H1 (cell line): Measurements from ENCODE around the gene RABL2A. TPM values are rescaled to one million over a fixed set of nuclear protein-coding genes. Genes with fewer than 3 reads are reported as not detected.
"Not testable (repeated sequence)": the region's sequence is repeated elsewhere in the genome, so short reads cannot be mapped to it uniquely, and the experiment has no call there.

ENCODE experiments used
- CTCF ChIA-PET: fragments of 300-600 bp; sonication (Branson Sonifier 250); formaldehyde crosslinking; loops from one replicate; lab custom pipeline; 2021; ENCODE audit not compliant: partially characterized antibody; lab: Charles Lee
- POLR2A ChIA-PET: fragments of 300-600 bp; sonication (Branson Sonifier 250); formaldehyde crosslinking; loops from one replicate; lab custom pipeline; 2021; ENCODE audit warnings: inconsistent platforms; ENCODE audit not compliant: partially characterized antibody; lab: Charles Lee
- DNase-seq, 2 experiments: peaks; one replicate each; pipeline versions ENCODE4 v3.0.0 to v3.0.0-alpha.2; 2010 to 2022; ENCODE audit warnings: low spot score in 2 of 2, low read depth in 1 of 2, mixed read lengths in 1 of 2
- FAIRE-seq: peaks from 2 replicates; lab custom pipeline; 2011; peaks lifted over from hg19 to GRCh38; lab: Jason Lieb, UNC
- H2AFZ ChIP-seq: 2 replicates; pipeline ENCODE4 v1.8.1; 2012; ENCODE audit warnings: low read length, inconsistent platforms
- H2AK5ac ChIP-seq: 2 replicates; pipeline ENCODE4 v1.6.1; 2013; ENCODE audit warnings: low read depth, low read length
- H2BK120ac ChIP-seq: replicated peaks from 2 replicates; pipeline ENCODE3; 2013; ENCODE audit warnings: low read depth, low read length, inconsistent platforms
- H2BK12ac ChIP-seq: 2 replicates; pipeline ENCODE4 v1.6.1; 2013; ENCODE audit warnings: low read depth, low read length
- H2BK15ac ChIP-seq: 2 replicates; pipeline ENCODE4 v1.6.1; 2013; ENCODE audit warnings: low read length
- H2BK20ac ChIP-seq: 2 replicates; pipeline ENCODE4 v1.6.1; 2013; ENCODE audit warnings: low read length
- H2BK5ac ChIP-seq: 2 replicates; pipeline ENCODE4 v1.6.1; 2013; ENCODE audit warnings: low read depth, low read length
- H3K14ac ChIP-seq: 2 replicates; pipeline ENCODE4 v1.6.1; 2013; ENCODE audit warnings: inconsistent platforms; ENCODE audit not compliant: insufficient read length
- H3K18ac ChIP-seq: 2 replicates; pipeline ENCODE4 v1.6.1; 2013; ENCODE audit warnings: low read length; ENCODE audit errors: extremely low read depth
- H3K23ac ChIP-seq: 2 replicates; pipeline ENCODE4 v1.6.1; 2013; ENCODE audit warnings: inconsistent platforms; ENCODE audit not compliant: insufficient read length
- H3K23me2 ChIP-seq: 2 replicates; pipeline ENCODE4 v1.6.1; 2013; ENCODE audit warnings: low read depth, low read length
- H3K27ac ChIP-seq: 2 replicates; pipeline ENCODE4 v1.6.1; 2011; ENCODE audit warnings: low read depth, low read length, inconsistent platforms
- H3K27me3 ChIP-seq, 4 experiments: replicated peaks in 1 of 4; 1 replicate in 1 of 4; 2 replicates in 3 of 4; pipeline versions ENCODE4 v1.6.1 to v1.8.1; 2011 to 2013; ENCODE audit warnings: low read length in 3 of 4, mild to moderate bottlenecking in 3 of 4, inconsistent platforms in 2 of 4, mixed read lengths in 2 of 4, moderate library complexity in 1 of 4; ENCODE audit not compliant: control insufficient read depth in 3 of 4, insufficient read depth in 3 of 4; ENCODE audit errors: extremely low read depth in 1 of 4
- H3K36me3 ChIP-seq, 4 experiments: 2 replicates each; pipeline versions ENCODE4 v1.6.1 to v1.8.1; 2011 to 2013; ENCODE audit warnings: mild to moderate bottlenecking in 4 of 4, low read length in 3 of 4, moderate library complexity in 2 of 4, control low read depth in 1 of 4, inconsistent platforms in 1 of 4; ENCODE audit not compliant: insufficient read depth in 4 of 4, control insufficient read depth in 2 of 4
- H3K4ac ChIP-seq: replicated peaks from 2 replicates; pipeline ENCODE3; 2013; ENCODE audit warnings: low read length, low read depth, mixed read lengths, inconsistent platforms; ENCODE audit not compliant: insufficient read length
- H3K4me1 ChIP-seq, 4 experiments: replicated peaks in 1 of 4; 1 replicate in 1 of 4; 2 replicates in 3 of 4; pipeline versions ENCODE4 v1.6.1 to v1.8.1; 2011 to 2013; ENCODE audit warnings: low read length in 3 of 4, inconsistent platforms in 2 of 4, mixed read lengths in 1 of 4; ENCODE audit not compliant: insufficient read depth in 4 of 4, control insufficient read depth in 3 of 4
- H3K4me2 ChIP-seq, 2 experiments: 2 replicates each; pipeline versions ENCODE4 v1.6.1 to v1.8.1; 2011 to 2013; ENCODE audit warnings: low read depth in 2 of 2, low read length in 2 of 2, control low read depth in 1 of 2, inconsistent platforms in 1 of 2, mild to moderate bottlenecking in 1 of 2; ENCODE audit not compliant: insufficient read depth in 1 of 2
- H3K4me3 ChIP-seq, 4 experiments: fragments of 200-600, 300-600 bp in 1 of 4; sonication (generic), shearing (Covaris generic), sonication (Bioruptor Twin) in 1 of 4; 2 replicates each; pipeline versions ENCODE4 v1.5.1 to v1.8.1; 2011 to 2016; ENCODE audit warnings: low read length in 4 of 4, low read depth in 3 of 4, control low read depth in 2 of 4, inconsistent platforms in 2 of 4, mild to moderate bottlenecking in 2 of 4, mixed read lengths in 1 of 4, moderate library complexity in 1 of 4; ENCODE audit not compliant: insufficient read depth in 2 of 4; ENCODE audit errors: extremely low read depth in 1 of 4
- H3K56ac ChIP-seq: replicated peaks from 2 replicates; pipeline ENCODE3; 2013; ENCODE audit warnings: low read depth, mild to moderate bottlenecking, mixed read lengths, low read length, inconsistent platforms; ENCODE audit not compliant: insufficient read length
- H3K79me1 ChIP-seq: 2 replicates; pipeline ENCODE4 v1.6.1; 2013; ENCODE audit warnings: low read depth, low read length, control low read depth
- H3K79me2 ChIP-seq, 2 experiments: 2 replicates each; pipeline versions ENCODE4 v1.6.1 to v1.8.1; 2012 to 2013; ENCODE audit warnings: low read length in 2 of 2, mild to moderate bottlenecking in 2 of 2, inconsistent platforms in 1 of 2; ENCODE audit not compliant: insufficient read depth in 2 of 2, control insufficient read depth in 1 of 2
- H3K9ac ChIP-seq, 4 experiments: replicated peaks in 1 of 4; 1 replicate in 1 of 4; 2 replicates in 3 of 4; pipeline versions ENCODE4 v1.6.1 to v1.8.1; 2011 to 2013; ENCODE audit warnings: low read depth in 3 of 4, low read length in 3 of 4, control low read depth in 2 of 4, mild to moderate bottlenecking in 2 of 4, moderate library complexity in 2 of 4, inconsistent platforms in 1 of 4; ENCODE audit errors: extremely low read depth in 1 of 4
- H3K9me3 ChIP-seq, 2 experiments: 2 replicates each; pipeline versions ENCODE4 v1.6.1 to v1.8.1; 2012 to 2013; ENCODE audit warnings: mild to moderate bottlenecking in 2 of 2, moderate library complexity in 2 of 2, control low read depth in 1 of 2, inconsistent platforms in 1 of 2, low read depth in 1 of 2, low read length in 1 of 2, mixed read lengths in 1 of 2; ENCODE audit not compliant: insufficient read depth in 2 of 2
- H4K20me1 ChIP-seq, 2 experiments: replicated peaks in 1 of 2; 2 replicates each; pipeline versions ENCODE3 to v1.8.1; 2011 to 2013; ENCODE audit warnings: inconsistent platforms in 2 of 2, low read length in 2 of 2, mild to moderate bottlenecking in 1 of 2; ENCODE audit not compliant: insufficient read depth in 2 of 2, control insufficient read depth in 1 of 2
- H4K5ac ChIP-seq: 2 replicates; pipeline ENCODE4 v1.6.1; 2013; ENCODE audit warnings: low read length, low read depth, mixed read lengths, inconsistent platforms; ENCODE audit not compliant: insufficient read length
- H4K8ac ChIP-seq: 2 replicates; pipeline ENCODE4 v1.8.0; 2013; ENCODE audit warnings: mild to moderate bottlenecking, moderate library complexity, low read length, inconsistent platforms; ENCODE audit not compliant: insufficient read depth; ENCODE audit errors: extremely low read depth
- H4K91ac ChIP-seq: replicated peaks from 2 replicates; pipeline ENCODE3; 2013; ENCODE audit warnings: low read length, mixed read lengths, inconsistent platforms; ENCODE audit not compliant: insufficient read length
- KDM4A ChIP-seq: IDR thresholded peaks from one replicate; pipeline ENCODE4 v1.7.1; 2012; ENCODE audit warnings: low read depth, mild to moderate bottlenecking, moderate library complexity, low read length, inconsistent platforms; ENCODE audit not compliant: severe bottlenecking
- NRF1 ChIP-seq: IDR thresholded peaks from 2 replicates; pipeline ENCODE4 v1.6.1; 2011; ENCODE audit warnings: mild to moderate bottlenecking, low read depth, low read length, improper control_type of control experiment
- RAD21 ChIP-seq, 2 experiments: IDR thresholded peaks in 1 of 2; conservative IDR thresholded peaks in 1 of 2; 2 replicates each; pipeline ENCODE4 v1.6.1; 2011; ENCODE audit warnings: low read depth in 2 of 2, low read length in 2 of 2, improper control_type of control experiment in 1 of 2, inconsistent platforms in 1 of 2, mild to moderate bottlenecking in 1 of 2, moderate library complexity in 1 of 2
- TAF7 ChIP-seq: optimal IDR thresholded peaks from 2 replicates; pipeline ENCODE3; 2011; ENCODE audit warnings: low read depth, mild to moderate bottlenecking, inconsistent platforms, low read length, moderate library complexity, borderline replicate concordance
- WGBS, 2 experiments: shearing (Covaris generic) in 1 of 2; methylation state at CpG; one replicate each; pipeline versions ENCODE4 v1.1.6 to v1.1.7; 2013 to 2015; ENCODE audit warnings: low lambda C conversion rate in 2 of 2, mixed read lengths in 2 of 2, inconsistent platforms in 1 of 2, low coverage in 1 of 2, missing lambda C conversion rate in 1 of 2; ENCODE audit not compliant: insufficient replicate concordance in 2 of 2, insufficient coverage in 1 of 2, insufficient read length in 1 of 2; ENCODE audit errors: extremely low coverage in 1 of 2, missing lambda C conversion rate in 1 of 2; 5-methylcytosine and 5-hydroxymethylcytosine counted together
- polyA plus RNA-seq, 7 experiments: library from polyadenylated mRNA; depleted of rRNA in 3 of 7; stranded (reverse) in 5 of 7; unstranded in 2 of 7; fragments of >200 nt in 5 of 7; fragments of 200-250 nt in 2 of 7; gene quantifications; 1 replicate in 5 of 7; 2 replicates in 1 of 7; 4 replicates in 1 of 7; pipeline versions ENCODE4 v1.2.1 to v1.2.3, GENCODE V29; 2011 to 2013; ENCODE audit warnings: missing spikeins in 2 of 7, mixed read lengths in 2 of 7
- total RNA-seq: library from RNA; stranded (reverse); fragmentation: NEBNext Ultra II Directional; extraction: Animal tissue kit (Norgen Biotek cat#: 25700); gene quantifications from 2 replicates; pipeline ENCODE4 v1.2.1, GENCODE V29; 2021
- TF ChIP-seq, protein P1 (sequence below), 3 experiments: IDR thresholded peaks; 1 replicate in 2 of 3; 2 replicates in 1 of 3; pipeline versions ENCODE4 v1.5.1 to v1.6.1; 2011; ENCODE audit warnings: low read length in 3 of 3, mild to moderate bottlenecking in 3 of 3, inconsistent platforms in 2 of 3, low read depth in 1 of 3, moderate library complexity in 1 of 3; ENCODE audit not compliant: insufficient read depth in 1 of 3; ENCODE audit errors: control extremely low read depth in 1 of 3

The RABL2A gene
- total and polyA plus RNA-seq, 2 of the 8 experiments (the other 6 are each of a cell fraction or from before 2014, with no cell fraction given), result 6.9 to 10.9 TPM

DNA sequence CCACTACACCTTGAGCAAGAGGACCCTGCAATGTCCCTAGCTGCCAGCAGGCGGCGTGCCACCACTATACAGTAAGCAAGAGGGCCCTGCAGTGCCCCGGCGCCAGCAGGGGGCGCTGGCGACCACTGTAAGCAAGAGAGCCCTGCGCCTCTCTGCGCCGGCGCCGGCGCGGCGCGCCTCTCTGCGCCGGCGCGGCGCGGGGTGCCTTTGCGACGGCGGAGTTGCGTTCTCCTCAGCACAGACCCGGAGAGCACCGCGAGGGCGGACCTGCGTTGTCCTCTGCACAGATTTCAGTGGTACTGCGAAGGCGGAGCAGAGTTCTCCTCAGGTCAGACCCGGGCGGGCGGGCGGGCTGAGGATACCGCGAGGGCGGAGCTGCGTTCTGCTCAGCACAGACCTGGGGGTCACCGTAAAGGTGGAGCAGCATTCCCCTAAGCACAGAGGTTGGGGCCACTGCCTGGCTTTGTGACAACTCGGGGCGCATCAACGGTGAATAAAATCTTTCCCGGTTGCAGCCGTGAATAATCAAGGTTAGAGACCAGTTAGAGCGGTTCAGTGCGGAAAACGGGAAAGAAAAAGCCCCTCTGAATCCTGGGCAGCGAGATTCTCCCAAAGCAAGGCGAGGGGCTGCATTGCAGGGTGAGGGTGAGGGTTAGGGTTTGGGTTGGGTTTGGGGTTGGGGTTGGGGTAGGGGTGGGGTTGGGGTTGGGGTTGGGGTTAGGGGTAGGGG lies 24.9 kb upstream of the RABL2A start:
- 57% methylated on average over 44 of the region's 51 CpGs; no CpG with 5 or more reads in 1 of the 2 experiments for WGBS, 2 experiments
- H4K91ac ChIP-seq, H2BK12ac ChIP-seq, H3K56ac ChIP-seq, H3K79me1 ChIP-seq, H3K4ac ChIP-seq, H3K18ac ChIP-seq, FAIRE-seq, H3K36me3 ChIP-seq, H3K4me2 ChIP-seq, H4K8ac ChIP-seq, H3K27ac ChIP-seq, H2AFZ ChIP-seq, H3K23ac ChIP-seq, H3K27me3 ChIP-seq, H4K5ac ChIP-seq, H3K79me2 ChIP-seq, H2BK5ac ChIP-seq, H3K4me3 ChIP-seq, H3K14ac ChIP-seq, H2BK20ac ChIP-seq, H2BK120ac ChIP-seq, POLR2A ChIA-PET, H3K9ac ChIP-seq, H2AK5ac ChIP-seq, H4K20me1 ChIP-seq, H2BK15ac ChIP-seq, H3K4me1 ChIP-seq, H3K23me2 ChIP-seq: not testable (repeated sequence)
- DNase-seq, result peak; percentile 65 to 80
- peaks cover 2 to 22% of the 10 kb centered on the region in 2 experiments; a peak in 3 of 4 replicates for H3K9me3 ChIP-seq
- TF ChIP-seq TAF7 (peak; percentile 74), KDM4A (peak; percentile 21), NRF1 (peak; percentile 32; the same call in 1 of the 2 replicates), RAD21 (IDR thresholded peaks at IDR 0.05 in 1 of 2, conservative IDR thresholded peaks at IDR 0.05 in 1 of 2; ENCODE audit: low read depth in 2 of 2, low read length in 2 of 2) (peak; percentile 34 to 50)
- TF ChIP-seq, protein P1, sequence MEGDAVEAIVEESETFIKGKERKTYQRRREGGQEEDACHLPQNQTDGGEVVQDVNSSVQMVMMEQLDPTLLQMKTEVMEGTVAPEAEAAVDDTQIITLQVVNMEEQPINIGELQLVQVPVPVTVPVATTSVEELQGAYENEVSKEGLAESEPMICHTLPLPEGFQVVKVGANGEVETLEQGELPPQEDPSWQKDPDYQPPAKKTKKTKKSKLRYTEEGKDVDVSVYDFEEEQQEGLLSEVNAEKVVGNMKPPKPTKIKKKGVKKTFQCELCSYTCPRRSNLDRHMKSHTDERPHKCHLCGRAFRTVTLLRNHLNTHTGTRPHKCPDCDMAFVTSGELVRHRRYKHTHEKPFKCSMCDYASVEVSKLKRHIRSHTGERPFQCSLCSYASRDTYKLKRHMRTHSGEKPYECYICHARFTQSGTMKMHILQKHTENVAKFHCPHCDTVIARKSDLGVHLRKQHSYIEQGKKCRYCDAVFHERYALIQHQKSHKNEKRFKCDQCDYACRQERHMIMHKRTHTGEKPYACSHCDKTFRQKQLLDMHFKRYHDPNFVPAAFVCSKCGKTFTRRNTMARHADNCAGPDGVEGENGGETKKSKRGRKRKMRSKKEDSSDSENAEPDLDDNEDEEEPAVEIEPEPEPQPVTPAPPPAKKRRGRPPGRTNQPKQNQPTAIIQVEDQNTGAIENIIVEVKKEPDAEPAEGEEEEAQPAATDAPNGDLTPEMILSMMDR (IDR thresholded peaks at IDR 0.05; ENCODE audit: control extremely low read depth in 1 of 3, insufficient read depth in 1 of 3, low read depth in 1 of 3, low read length in 3 of 3), result peak in 2 of 3 experiments; percentile 35 to 85; a peak in 3 of 4 replicates
- CTCF ChIA-PET, result interaction anchor here (1.0 kb wide), 1 partner anchor 947 kb away, joined by 3 read pairs; no protein-coding TSS in a partner anchor
